SJSA1 (cell line): ENCODE results near the gene C1QTNF6. TPM values are rescaled to one million over a fixed set of nuclear protein-coding genes. Genes with fewer than 3 reads are reported as not detected.

Source experiments
- DNase-seq, 2 experiments: peaks; one replicate each; pipeline ENCODE4 v3.0.0-alpha.2; 2015 to 2020; ENCODE audit warnings: low spot score in 2 of 2, low read depth in 1 of 2
- H3K27ac ChIP-seq: fragments of 250-450 bp; sonication (Bioruptor Pico); 2 replicates; pipeline ENCODE4 v1.5.1; 2020; ENCODE audit warnings: mild to moderate bottlenecking, moderate library complexity
- H3K27me3 ChIP-seq: fragments of 250-450 bp; sonication (Bioruptor Pico); replicated peaks from 2 replicates; pipeline ENCODE4 v1.5.1; 2020; ENCODE audit warnings: mild to moderate bottlenecking, moderate library complexity
- H3K36me3 ChIP-seq: fragments of 250-450 bp; sonication (Bioruptor Pico); 2 replicates; pipeline ENCODE4 v1.5.1; 2020; ENCODE audit warnings: mild to moderate bottlenecking
- H3K4me1 ChIP-seq: fragments of 250-450 bp; sonication (Bioruptor Pico); replicated peaks from 2 replicates; pipeline ENCODE4 v1.6.1; 2021; ENCODE audit warnings: mild to moderate bottlenecking
- H3K4me3 ChIP-seq: fragments of 250-450 bp; sonication (Bioruptor Pico); 2 replicates; pipeline ENCODE4 v1.5.1; 2020; ENCODE audit warnings: mild to moderate bottlenecking
- H3K9me3 ChIP-seq: fragments of 250-450 bp; sonication (Bioruptor Pico); replicated peaks from 2 replicates; pipeline ENCODE4 v1.5.1; 2020; ENCODE audit warnings: mild to moderate bottlenecking
- total RNA-seq: library from RNA; depleted of rRNA; stranded (reverse); fragments of >200 nt; shearing (Covaris generic); gene quantifications from 2 replicates; pipeline ENCODE4 v1.2.3, GENCODE V29; 2014

C1QTNF6 gene
- total RNA-seq, 1 experiment from 2014 or later = 3.4 TPM

- Histone ChIP-seq H3K4me3 (no peak overlapping the region), H3K27ac (no peak overlapping the region), H3K9me3 (no peaks in the 10 kb centered on the region), H3K4me1 (peaks cover 33% of the 10 kb centered on the region), H3K36me3 (no peaks in the 10 kb centered on the region), H3K27me3 (no peaks in the 10 kb centered on the region)
- DNase-seq = peak in 1 of 2 experiments; percentile 10
Measured at GRCh38 chr22:37185646-37186227, 2.3 kb downstream of the C1QTNF6 start.

GRCh38 chr22:37184816-37185541, 3.1 kb downstream of the C1QTNF6 start:
- H3K27me3 ChIP-seq = no peaks in the 10 kb centered on the region
- H3K4me1 ChIP-seq = peaks cover 33% of the 10 kb centered on the region
- no peaks in the 10 kb centered on the region for H3K36me3 ChIP-seq
- no peaks in the 10 kb centered on the region for H3K9me3 ChIP-seq
- H3K27ac ChIP-seq = no peak overlapping the region
- DNase-seq = no peak
- no peak overlapping the region for H3K4me3 ChIP-seq

GRCh38 chr22:37184380-37184755, 3.7 kb downstream of the C1QTNF6 start:
- Histone ChIP-seq H3K9me3 (no peaks in the 10 kb centered on the region), H3K4me1 (peaks cover 31% of the 10 kb centered on the region), H3K27ac (no peak overlapping the region), H3K27me3 (no peaks in the 10 kb centered on the region), H3K36me3 (no peaks in the 10 kb centered on the region), H3K4me3 (no peak overlapping the region)
- DNase-seq = no peak

- Histone ChIP-seq H3K9me3 (no peaks in the 10 kb centered on the region), H3K27ac (no peak overlapping the region), H3K27me3 (no peaks in the 10 kb centered on the region), H3K4me1 (peaks cover 24% of the 10 kb centered on the region), H3K4me3 (no peak overlapping the region), H3K36me3 (no peaks in the 10 kb centered on the region)
- DNase-seq = no peak
Measured at GRCh38 chr22:37183432-37184379, 4.3 kb downstream of the C1QTNF6 start.

GRCh38 chr22:37182949-37183245, 5.2 kb downstream of the C1QTNF6 start:
- Histone ChIP-seq H3K4me1 (peaks cover 16% of the 10 kb centered on the region), H3K4me3 (no peak overlapping the region), H3K27ac (no peak overlapping the region), H3K36me3 (no peaks in the 10 kb centered on the region), H3K27me3 (no peaks in the 10 kb centered on the region), H3K9me3 (no peaks in the 10 kb centered on the region)
- DNase-seq = no peak

- Histone ChIP-seq H3K4me3 (no peak overlapping the region), H3K27ac (no peak overlapping the region), H3K4me1 (peaks cover 10% of the 10 kb centered on the region), H3K27me3 (no peaks in the 10 kb centered on the region), H3K36me3 (no peaks in the 10 kb centered on the region), H3K9me3 (no peaks in the 10 kb centered on the region)
- no peak for DNase-seq
Measured at GRCh38 chr22:37182101-37182948, 5.7 kb downstream of the C1QTNF6 start.

GRCh38 chr22:37181681-37182080, 6.4 kb downstream of the C1QTNF6 start:
- H3K4me1 ChIP-seq = peaks cover 6% of the 10 kb centered on the region
- no peak for DNase-seq
- no peaks in the 10 kb centered on the region for H3K9me3 ChIP-seq
- no peak overlapping the region for H3K27ac ChIP-seq
- H3K36me3 ChIP-seq = no peaks in the 10 kb centered on the region
- no peak overlapping the region for H3K4me3 ChIP-seq
- H3K27me3 ChIP-seq = no peaks in the 10 kb centered on the region

- Histone ChIP-seq H3K9me3 (no peaks in the 10 kb centered on the region), H3K4me3 (no peak overlapping the region), H3K27me3 (no peaks in the 10 kb centered on the region), H3K27ac (no peak overlapping the region), H3K36me3 (no peaks in the 10 kb centered on the region), H3K4me1 (0 out of 2 replicates have a peak, but pooled peaks cover 4% of the 10 kb centered on the region)
- DNase-seq = no peak
Measured at GRCh38 chr22:37180531-37181231, 7.4 kb downstream of the C1QTNF6 start.

- DNase-seq = no peak
- H3K4me1 ChIP-seq = 0 out of 2 replicates have a peak, but pooled peaks cover 4% of the 10 kb centered on the region
- no peaks in the 10 kb centered on the region for H3K36me3 ChIP-seq
- H3K27me3 ChIP-seq = no peaks in the 10 kb centered on the region; the same call in 1 of the 2 replicates
- no peak overlapping the region for H3K4me3 ChIP-seq
- no peaks in the 10 kb centered on the region for H3K9me3 ChIP-seq
- H3K27ac ChIP-seq = no peak overlapping the region
Measured at GRCh38 chr22:37179622-37180420, 8.2 kb downstream of the C1QTNF6 start.

GRCh38 chr22:37179126-37179470, 8.9 kb downstream of the C1QTNF6 start:
- no peak overlapping the region for H3K27ac ChIP-seq
- H3K4me3 ChIP-seq = no peak overlapping the region
- H3K27me3 ChIP-seq = no peaks in the 10 kb centered on the region; the same call in 1 of the 2 replicates
- H3K9me3 ChIP-seq = no peaks in the 10 kb centered on the region
- DNase-seq = no peak
- 0 out of 2 replicates have a peak, but pooled peaks cover 4% of the 10 kb centered on the region for H3K4me1 ChIP-seq
- no peaks in the 10 kb centered on the region for H3K36me3 ChIP-seq

GRCh38 chr22:37178350-37179125, 9.5 kb downstream of the C1QTNF6 start:
- Histone ChIP-seq H3K27me3 (peaks cover 4% of the 10 kb centered on the region; the same call in 1 of the 2 replicates), H3K4me3 (no peak overlapping the region), H3K4me1 (0 out of 2 replicates have a peak, but pooled peaks cover 4% of the 10 kb centered on the region), H3K27ac (no peak overlapping the region), H3K9me3 (no peaks in the 10 kb centered on the region), H3K36me3 (no peaks in the 10 kb centered on the region)
- no peak for DNase-seq

- Histone ChIP-seq H3K36me3 (no peaks in the 10 kb centered on the region), H3K27me3 (peaks cover 4% of the 10 kb centered on the region; the same call in 1 of the 2 replicates), H3K27ac (no peak overlapping the region), H3K4me3 (no peak overlapping the region), H3K4me1 (0 out of 2 replicates have a peak, but pooled peaks cover 4% of the 10 kb centered on the region), H3K9me3 (no peaks in the 10 kb centered on the region)
- DNase-seq = no peak
Measured at GRCh38 chr22:37177755-37178154, 10.3 kb downstream of the C1QTNF6 start.
